Astrocyte (in vitro differentiated cells and primary cell): Measurements from ENCODE around the gene CDK2.

ENCODE experiments used
- EZH2 ChIP-seq: IDR thresholded peaks from 2 replicates; pipeline ENCODE4 v1.6.1; 2012; ENCODE audit warnings: mild to moderate bottlenecking, low read length, inconsistent platforms; ENCODE audit not compliant: insufficient read depth
- TF ChIP-seq, protein P1 (sequence below): IDR thresholded peaks from 2 replicates; pipeline ENCODE4 v1.5.1; 2011; ENCODE audit warnings: low read depth, mild to moderate bottlenecking, inconsistent platforms, low read length, moderate library complexity; ENCODE audit not compliant: insufficient read depth

DNA sequence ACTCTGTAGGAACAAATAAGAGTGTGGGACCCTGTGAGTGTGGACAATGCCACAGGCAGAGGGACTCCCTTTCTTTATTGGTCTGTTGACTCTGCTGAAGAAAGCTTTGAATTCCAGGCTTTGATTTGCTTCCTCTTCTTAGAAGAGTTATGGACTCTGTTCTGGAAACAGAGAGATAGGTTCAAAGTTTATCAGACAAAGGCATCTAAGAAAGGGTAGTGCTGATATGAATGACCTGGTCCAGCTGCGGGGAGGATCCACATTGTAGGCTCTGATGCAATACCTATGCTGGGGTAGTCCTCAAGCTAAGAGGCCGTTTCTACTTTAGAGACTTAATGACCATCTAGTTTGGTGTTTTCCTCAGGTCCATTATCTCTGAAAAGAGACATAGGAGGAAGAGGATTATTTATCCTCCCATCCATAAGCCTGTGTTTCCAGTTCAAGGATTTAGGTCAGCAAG lies 43.5 kb downstream of the CDK2 start:
- TF ChIP-seq, protein P1, sequence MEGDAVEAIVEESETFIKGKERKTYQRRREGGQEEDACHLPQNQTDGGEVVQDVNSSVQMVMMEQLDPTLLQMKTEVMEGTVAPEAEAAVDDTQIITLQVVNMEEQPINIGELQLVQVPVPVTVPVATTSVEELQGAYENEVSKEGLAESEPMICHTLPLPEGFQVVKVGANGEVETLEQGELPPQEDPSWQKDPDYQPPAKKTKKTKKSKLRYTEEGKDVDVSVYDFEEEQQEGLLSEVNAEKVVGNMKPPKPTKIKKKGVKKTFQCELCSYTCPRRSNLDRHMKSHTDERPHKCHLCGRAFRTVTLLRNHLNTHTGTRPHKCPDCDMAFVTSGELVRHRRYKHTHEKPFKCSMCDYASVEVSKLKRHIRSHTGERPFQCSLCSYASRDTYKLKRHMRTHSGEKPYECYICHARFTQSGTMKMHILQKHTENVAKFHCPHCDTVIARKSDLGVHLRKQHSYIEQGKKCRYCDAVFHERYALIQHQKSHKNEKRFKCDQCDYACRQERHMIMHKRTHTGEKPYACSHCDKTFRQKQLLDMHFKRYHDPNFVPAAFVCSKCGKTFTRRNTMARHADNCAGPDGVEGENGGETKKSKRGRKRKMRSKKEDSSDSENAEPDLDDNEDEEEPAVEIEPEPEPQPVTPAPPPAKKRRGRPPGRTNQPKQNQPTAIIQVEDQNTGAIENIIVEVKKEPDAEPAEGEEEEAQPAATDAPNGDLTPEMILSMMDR = no peak
- no peak for TF ChIP-seq EZH2
